ENCODE measurements around the gene PAX3. TPM values are rescaled to one million over a fixed set of nuclear protein-coding genes. Genes with fewer than 3 reads are reported as not detected.

The PAX3 gene
- total RNA-seq, 1 experiment from 2014 or later, result not detected

GRCh38 chr2:222169346-222169745 is 129.5 kb downstream of the PAX3 start (continued):
- TF ChIP-seq AFF4 (CRISPR knock-in tag; IDR thresholded peaks at IDR 0.05; ENCODE audit: borderline replicate concordance), result no peak
- no peak for TF ChIP-seq USF2 (CRISPR knock-in tag; IDR thresholded peaks at IDR 0.05)
- no peak for TF ChIP-seq ELF4 (CRISPR knock-in tag; IDR thresholded peaks at IDR 0.05; ENCODE audit: low read depth)
- TF ChIP-seq GRHL2 (CRISPR knock-in tag; IDR thresholded peaks at IDR 0.05; ENCODE audit: insufficient replicate concordance, severe bottlenecking), result no peak

- ChIA-PET POLR2A (no interaction called here), CTCF (no interaction called here)
- ATAC-seq (no peak), DNase-seq (ENCODE audit: low spot score) (no peak)
- Mint-ChIP-seq H3K4me3 (no peak overlapping the region), H3K4me1 (peaks cover 27% of the 10 kb centered on the region), H3K9me3 (peaks cover 3% of the 10 kb centered on the region; the same call in 1 of the 2 replicates), H3K36me3 (no peaks in the 10 kb centered on the region), H3K27me3 (ENCODE audit: low read depth) (peaks cover 16% of the 10 kb centered on the region), H3K27ac (no peak overlapping the region)
- TF ChIP-seq USF1 (CRISPR knock-in tag; IDR thresholded peaks at IDR 0.05), result no peak
- TF ChIP-seq ZMAT4 (CRISPR knock-in tag; IDR thresholded peaks at IDR 0.05), result no peak
Measured at GRCh38 chr2:222167762-222168161, 131.0 kb downstream of the PAX3 start.

- CTCF ChIA-PET, result no interaction called here
- Mint-ChIP-seq H3K4me3 (no peak overlapping the region), H3K4me1 (peaks cover 33% of the 10 kb centered on the region), H3K36me3 (no peaks in the 10 kb centered on the region), H3K27ac (no peak overlapping the region), H3K27me3 (ENCODE audit: low read depth) (peaks cover 3% of the 10 kb centered on the region; the same call in 1 of the 2 replicates), H3K9me3 (no peaks in the 10 kb centered on the region)
- ATAC-seq (no peak), DNase-seq (ENCODE audit: low spot score) (no peak)
- TF ChIP-seq OVOL2 (CRISPR knock-in tag; IDR thresholded peaks at IDR 0.05; ENCODE audit: borderline replicate concordance) (no peak), ZNF281 (CRISPR knock-in tag; IDR thresholded peaks at IDR 0.05) (no peak), IRF1 (CRISPR knock-in tag; IDR thresholded peaks at IDR 0.05) (no peak), ZNF219 (CRISPR knock-in tag; IDR thresholded peaks at IDR 0.05; ENCODE audit: borderline replicate concordance) (no peak), ERG (CRISPR knock-in tag; IDR thresholded peaks at IDR 0.05) (no peak), EMX1 (CRISPR knock-in tag; IDR thresholded peaks at IDR 0.05) (no peak)
- POLR2A ChIA-PET, result no interaction called here
Measured at GRCh38 chr2:222160944-222161343, 137.9 kb downstream of the PAX3 start.

Data from WTC11 (cell line).